HG03354 (cell line): ENCODE measurements around the gene VPREB3.

ENCODE experiments used
- ATAC-seq: cut with Tn5 transposase; IDR thresholded peaks from one replicate; pipeline ENCODE4 v1.9.1; 2021; ENCODE audit warnings: mild to moderate bottlenecking; ENCODE audit not compliant: unreplicated experiment, poor library complexity, severe bottlenecking

Gene VPREB3

GRCh38 chr22:23705358-23705757 is 48.9 kb downstream of the VPREB3 start:
- no peak for ATAC-seq

DNA sequence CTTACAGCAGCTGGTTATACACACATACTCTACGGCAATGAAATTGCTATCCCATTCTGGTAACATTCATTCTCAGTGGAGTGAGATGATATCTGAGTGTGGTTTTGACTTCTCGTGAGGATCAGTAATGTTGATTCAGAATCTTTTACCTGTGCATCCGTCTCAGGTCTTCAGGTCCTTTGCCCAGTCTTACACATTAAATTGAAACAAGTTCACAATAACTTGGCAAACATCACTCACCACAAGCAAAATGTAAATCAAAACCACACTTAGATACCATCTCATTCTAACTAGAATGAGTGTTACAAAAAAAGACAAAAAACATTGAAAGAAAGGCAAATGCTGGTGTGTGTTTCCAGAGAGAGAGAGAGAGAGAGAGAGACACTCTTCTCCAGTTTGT is 49.4 kb downstream of the VPREB3 start:
- ATAC-seq, result no peak

GRCh38 chr22:23704062-23704461 is 50.2 kb downstream of the VPREB3 start:
- ATAC-seq, result no peak
